Suprapubic skin (tissue), 4 donors: ENCODE data around the gene RNASE8. TPM values are rescaled to one million over a fixed set of nuclear protein-coding genes. Genes with fewer than 3 reads are reported as not detected.

Experiments used
- DNase-seq, 2 donors: peaks; one replicate each; pipeline ENCODE4 v3.0.0-alpha.2; 2019; ENCODE audit warnings: low spot score in 2 of 2
- H3K27ac ChIP-seq: fragments of 200-600 bp; sonication (generic); one replicate; pipeline ENCODE4 v1.5.1; 2019
- H3K27me3 ChIP-seq: fragments of 200-600 bp; sonication (generic); one replicate; pipeline ENCODE4 v1.5.1; 2019
- H3K36me3 ChIP-seq: fragments of 200-600 bp; sonication (generic); one replicate; pipeline ENCODE4 v1.5.1; 2019
- H3K4me1 ChIP-seq: fragments of 200-600 bp; sonication (generic); one replicate; pipeline ENCODE4 v1.5.1; 2019
- H3K4me3 ChIP-seq: fragments of 200-600 bp; sonication (generic); one replicate; pipeline ENCODE4 v1.5.1; 2019; ENCODE audit warnings: mild to moderate bottlenecking
- H3K9me3 ChIP-seq: fragments of 200-600 bp; sonication (generic); one replicate; pipeline ENCODE4 v1.5.1; 2019
- EP300 ChIP-seq: sonication (generic); formaldehyde crosslinking; IDR thresholded peaks from one replicate; pipeline ENCODE4 v1.6.1; 2017; ENCODE audit warnings: antibody characterized with exemption
- POLR2A ChIP-seq, 2 donors: fragments of 450-650 bp; IDR thresholded peaks; one replicate each; pipeline ENCODE4 v1.6.1; 2017; ENCODE audit warnings: antibody characterized with exemption in 2 of 2, mild to moderate bottlenecking in 2 of 2, moderate library complexity in 2 of 2
- POLR2AphosphoS5 ChIP-seq, 3 donors: sonication (generic); formaldehyde crosslinking; IDR thresholded peaks; one replicate each; pipeline ENCODE4 v1.6.1; 2017; ENCODE audit warnings: antibody characterized with exemption in 3 of 3
- WGBS: methylation state at CpG from one replicate; pipeline ENCODE4 v1.1.5; 2018; 5-methylcytosine and 5-hydroxymethylcytosine counted together
- total RNA-seq, 4 donors: library from RNA; depleted of rRNA; stranded (reverse); fragments of >200 nt; gene quantifications; one replicate each; pipeline ENCODE4 v1.1.0, GENCODE V29; 2016
- TF ChIP-seq, protein P1 (sequence below), 2 donors: fragments of 200-600 bp in 1 of 2; fragments of 450-650 bp in 1 of 2; sonication (generic) in 1 of 2; IDR thresholded peaks; one replicate each; pipeline ENCODE4 v1.5.1; 2016 to 2019; ENCODE audit warnings: antibody characterized with exemption in 2 of 2, mild to moderate bottlenecking in 1 of 2, moderate library complexity in 1 of 2

Gene RNASE8
- total RNA-seq, 4 donors from 2014 or later, result not detected

DNA sequence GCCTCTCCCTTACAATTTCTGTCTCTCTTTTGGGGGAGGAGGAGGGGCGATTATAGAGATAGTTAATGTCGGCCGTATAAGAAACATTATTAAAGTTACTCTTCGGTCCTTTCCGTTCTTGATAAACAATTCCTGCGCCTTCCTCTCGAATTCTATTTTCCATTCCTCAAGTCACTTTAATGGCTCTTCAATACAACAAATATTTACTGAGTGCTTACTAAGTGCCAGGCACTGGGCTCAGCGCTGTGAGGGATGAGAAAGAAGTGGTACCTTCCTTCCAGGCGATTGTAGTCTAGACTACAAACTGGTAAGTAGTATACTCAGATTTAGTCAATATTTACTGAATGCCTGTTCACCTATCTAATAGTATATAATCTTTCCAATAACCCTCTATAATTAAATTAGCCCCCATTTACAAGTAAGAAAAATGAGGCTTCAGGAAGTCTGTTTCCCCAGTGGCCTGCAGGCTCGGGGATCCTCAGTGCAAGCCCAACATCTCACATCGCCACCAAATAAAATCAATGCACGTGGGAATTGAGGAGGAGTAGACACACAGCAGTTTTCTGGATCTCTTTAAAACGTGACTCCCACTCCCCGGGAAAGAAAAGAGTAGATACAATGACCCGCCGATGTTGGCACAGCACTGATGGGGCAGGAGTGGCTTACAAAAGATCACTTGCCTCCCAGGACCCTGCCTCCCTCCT, 41.4 kb downstream of the RNASE8 start:
- DNase-seq, result peak in 1 of 2 donors; percentile 40
- Histone ChIP-seq H3K4me3 (peak overlapping the region; percentile 81), H3K4me1 (peaks cover 69% of the 10 kb centered on the region), H3K27ac (peak overlapping the region; percentile 95), H3K9me3 (no peaks in the 10 kb centered on the region), H3K27me3 (no peaks in the 10 kb centered on the region), H3K36me3 (no peaks in the 10 kb centered on the region)
- 13% methylated on average over 16 of the region's 16 CpGs for WGBS
- no peak for TF ChIP-seq POLR2AphosphoS5 (IDR thresholded peaks at IDR 0.05)
- TF ChIP-seq, protein P1, sequence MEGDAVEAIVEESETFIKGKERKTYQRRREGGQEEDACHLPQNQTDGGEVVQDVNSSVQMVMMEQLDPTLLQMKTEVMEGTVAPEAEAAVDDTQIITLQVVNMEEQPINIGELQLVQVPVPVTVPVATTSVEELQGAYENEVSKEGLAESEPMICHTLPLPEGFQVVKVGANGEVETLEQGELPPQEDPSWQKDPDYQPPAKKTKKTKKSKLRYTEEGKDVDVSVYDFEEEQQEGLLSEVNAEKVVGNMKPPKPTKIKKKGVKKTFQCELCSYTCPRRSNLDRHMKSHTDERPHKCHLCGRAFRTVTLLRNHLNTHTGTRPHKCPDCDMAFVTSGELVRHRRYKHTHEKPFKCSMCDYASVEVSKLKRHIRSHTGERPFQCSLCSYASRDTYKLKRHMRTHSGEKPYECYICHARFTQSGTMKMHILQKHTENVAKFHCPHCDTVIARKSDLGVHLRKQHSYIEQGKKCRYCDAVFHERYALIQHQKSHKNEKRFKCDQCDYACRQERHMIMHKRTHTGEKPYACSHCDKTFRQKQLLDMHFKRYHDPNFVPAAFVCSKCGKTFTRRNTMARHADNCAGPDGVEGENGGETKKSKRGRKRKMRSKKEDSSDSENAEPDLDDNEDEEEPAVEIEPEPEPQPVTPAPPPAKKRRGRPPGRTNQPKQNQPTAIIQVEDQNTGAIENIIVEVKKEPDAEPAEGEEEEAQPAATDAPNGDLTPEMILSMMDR (IDR thresholded peaks at IDR 0.05), result no peak
- TF ChIP-seq EP300, result no peak
- no peak for TF ChIP-seq POLR2A (IDR thresholded peaks at IDR 0.05)

DNA sequence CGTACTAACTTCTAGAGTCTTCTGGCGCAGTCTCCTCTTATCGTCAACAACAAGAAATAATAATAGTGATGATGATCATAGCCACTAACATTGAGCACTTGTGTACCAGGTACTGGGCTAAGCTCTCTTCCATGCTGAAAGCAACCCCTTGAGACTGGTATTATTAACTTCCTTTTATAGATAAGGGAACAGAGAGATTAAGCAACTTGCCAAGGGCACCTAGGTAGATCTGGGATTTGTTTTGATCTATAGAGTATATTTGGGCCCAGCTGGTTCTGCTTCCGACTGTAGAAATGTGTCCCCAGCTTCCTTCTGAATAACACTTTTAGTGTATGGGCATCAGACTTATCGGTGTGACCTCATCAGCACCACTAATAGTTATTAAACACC, 42.0 kb downstream of the RNASE8 start:
- Histone ChIP-seq H3K4me1 (peaks cover 68% of the 10 kb centered on the region), H3K27ac (peak overlapping the region; percentile 95), H3K9me3 (no peaks in the 10 kb centered on the region), H3K27me3 (no peaks in the 10 kb centered on the region), H3K36me3 (no peaks in the 10 kb centered on the region), H3K4me3 (peak overlapping the region; percentile 81)
- no peak for DNase-seq
- 69% methylated on average over 5 of the region's 5 CpGs for WGBS
- TF ChIP-seq POLR2AphosphoS5 (IDR thresholded peaks at IDR 0.05) (no peak), EP300 (no peak), POLR2A (IDR thresholded peaks at IDR 0.05) (no peak)
- TF ChIP-seq, protein P1 (IDR thresholded peaks at IDR 0.05), result no peak

DNA sequence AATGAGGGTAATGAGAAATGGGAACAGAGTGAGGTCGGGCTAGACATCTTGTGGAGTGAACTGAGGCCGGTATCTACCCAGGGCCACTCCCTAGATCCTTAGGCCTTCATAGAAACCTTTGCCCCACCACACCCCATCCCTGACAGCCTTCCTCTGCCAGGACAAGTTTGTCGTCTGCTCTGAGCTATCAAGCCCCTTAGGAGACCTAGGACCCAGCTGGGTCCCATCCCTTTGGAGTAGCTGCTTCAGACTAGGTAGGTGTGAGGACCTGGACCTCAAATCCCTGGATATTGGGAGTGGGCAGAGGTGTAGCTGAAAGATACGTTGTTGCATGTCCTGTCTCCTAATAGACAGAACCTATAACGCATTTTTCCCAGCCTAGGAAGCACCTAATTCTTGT, 43.3 kb downstream of the RNASE8 start, which contains the start of gene TMEM253:
TSS of gene TMEM253 (plus strand) at position 136 of the 400 bp plus-strand sequence. CDS start 278 bp downstream, outside the sequence.
- no peaks in the 10 kb centered on the region for H3K27me3 ChIP-seq
- peak in 1 of 2 donors; percentile 58 for DNase-seq
- no peak within 1 kb of the TSS for H3K4me3 ChIP-seq
- no peaks in the 10 kb centered on the region for H3K36me3 ChIP-seq
- no peak within 1 kb of the TSS for H3K27ac ChIP-seq
- peaks cover 77% of the 10 kb centered on the region for H3K4me1 ChIP-seq
- TF ChIP-seq POLR2AphosphoS5 (IDR thresholded peaks at IDR 0.05), result no peak
- no peak for TF ChIP-seq EP300
- no peak for TF ChIP-seq POLR2A (IDR thresholded peaks at IDR 0.05)
- TF ChIP-seq, protein P1 (IDR thresholded peaks at IDR 0.05), result no peak
- WGBS, result 65% methylated on average over 5 of the region's 5 CpGs
- H3K9me3 ChIP-seq, result no peaks in the 10 kb centered on the region

DNA sequence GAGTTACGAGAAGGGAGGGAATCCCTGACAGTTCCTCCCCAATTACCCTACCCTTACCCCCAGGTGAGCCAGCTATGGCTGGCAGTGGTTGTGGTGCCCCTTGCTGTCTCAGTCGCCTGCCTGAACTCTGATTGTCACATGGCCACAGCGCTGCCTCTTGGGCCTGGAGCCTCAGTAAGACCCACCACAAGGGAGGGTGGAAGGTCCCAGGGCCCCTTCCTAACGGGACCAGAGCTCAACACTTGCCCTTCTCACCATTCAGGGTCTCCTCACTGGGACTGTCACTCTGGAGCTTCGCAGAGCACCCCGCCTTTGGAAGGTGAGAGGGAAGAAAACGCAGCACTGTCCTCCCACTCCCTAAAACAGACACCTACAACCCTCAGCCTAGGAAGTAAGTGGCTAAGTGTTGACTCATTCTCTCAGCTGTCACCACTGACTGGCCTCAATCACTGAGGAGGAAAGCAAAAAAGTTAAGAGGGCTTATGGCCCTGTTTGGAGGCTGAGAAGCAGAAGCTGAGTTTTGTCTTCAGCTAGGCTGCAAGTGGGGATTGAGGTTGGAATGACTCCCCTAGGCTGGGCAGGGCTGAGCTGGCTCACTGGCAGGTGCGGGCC, 44.3 kb downstream of the RNASE8 start:
- DNase-seq, result peak in 1 of 2 donors; percentile 66
- H3K27ac ChIP-seq, result no peak overlapping the region

More for the DNA sequence above, 44.3 kb downstream of the RNASE8 start:
- no peak for TF ChIP-seq EP300
- TF ChIP-seq POLR2A (IDR thresholded peaks at IDR 0.05), result no peak
- TF ChIP-seq, protein P1 (IDR thresholded peaks at IDR 0.05), result no peak
- TF ChIP-seq POLR2AphosphoS5 (IDR thresholded peaks at IDR 0.05), result no peak
- Histone ChIP-seq H3K27me3 (no peaks in the 10 kb centered on the region), H3K9me3 (no peaks in the 10 kb centered on the region), H3K36me3 (no peaks in the 10 kb centered on the region), H3K4me1 (peaks cover 77% of the 10 kb centered on the region), H3K4me3 (no peak overlapping the region)
- WGBS, result 83% methylated on average over 4 of the region's 8 CpGs
